Fibroblast of the aortic adventitia (primary cell): ENCODE measurements around the gene MEOX1. TPM values are rescaled to one million over a fixed set of nuclear protein-coding genes. Genes with fewer than 3 reads are reported as not detected.
A peak's percentile ranks its signal among the peaks of the same experiment; 100 is the strongest.

ENCODE experiments used
- DNase-seq: peaks from one replicate; pipeline ENCODE4 v3.0.0-alpha.2; 2010; ENCODE audit warnings: low read depth
- H3K4me3 ChIP-seq: 2 replicates; pipeline ENCODE4 v1.5.1; 2011; ENCODE audit warnings: low read depth, mild to moderate bottlenecking, control low read depth, low read length, moderate library complexity
- CTCF ChIP-seq: IDR thresholded peaks from 2 replicates; pipeline ENCODE4 v1.5.1; 2011; ENCODE audit warnings: mild to moderate bottlenecking, low read length, control low read depth, inconsistent platforms; ENCODE audit not compliant: insufficient read depth
- total RNA-seq: library from RNA; depleted of rRNA; stranded (reverse); fragments of >200 nt; gene quantifications from 2 replicates; pipeline ENCODE4 v1.2.3, GENCODE V29; 2012; ENCODE audit warnings: low replicate concordance

MEOX1 gene
- total RNA-seq, 1 donor, result not detected

GRCh38 chr17:43701318-43701743 is 39.6 kb upstream of the MEOX1 start:
- no peak overlapping the region for H3K4me3 ChIP-seq
- no peak for TF ChIP-seq CTCF
- DNase-seq, result no peak

DNA sequence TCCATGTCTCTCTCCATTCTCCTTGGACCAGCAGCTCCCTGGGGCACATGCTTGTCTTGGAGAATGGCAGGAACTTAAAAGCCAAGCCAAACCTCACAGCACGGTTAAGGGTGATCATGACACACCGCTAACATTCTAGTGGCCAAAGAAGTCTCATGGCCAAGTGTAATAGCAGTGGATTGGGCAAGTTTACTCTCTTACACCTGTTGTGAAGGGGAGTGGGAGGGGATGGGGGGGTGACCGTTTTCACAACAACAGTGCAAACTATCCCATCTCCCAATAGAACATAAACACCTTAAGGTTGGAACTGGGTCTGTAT is 37.7 kb upstream of the MEOX1 start:
- no peak overlapping the region for H3K4me3 ChIP-seq
- no peak for DNase-seq
- TF ChIP-seq CTCF, result no peak

GRCh38 chr17:43698678-43699437 is 37.1 kb upstream of the MEOX1 start:
- DNase-seq, result peak; percentile 48
- no peak for TF ChIP-seq CTCF

GRCh38 chr17:43697937-43698336 is 36.2 kb upstream of the MEOX1 start:
- no peak for TF ChIP-seq CTCF
- no peak overlapping the region for H3K4me3 ChIP-seq
- DNase-seq, result no peak

More at GRCh38 chr17:43698678-43699437, 37.1 kb upstream of the MEOX1 start:
- H3K4me3 ChIP-seq, result no peak overlapping the region

DNA sequence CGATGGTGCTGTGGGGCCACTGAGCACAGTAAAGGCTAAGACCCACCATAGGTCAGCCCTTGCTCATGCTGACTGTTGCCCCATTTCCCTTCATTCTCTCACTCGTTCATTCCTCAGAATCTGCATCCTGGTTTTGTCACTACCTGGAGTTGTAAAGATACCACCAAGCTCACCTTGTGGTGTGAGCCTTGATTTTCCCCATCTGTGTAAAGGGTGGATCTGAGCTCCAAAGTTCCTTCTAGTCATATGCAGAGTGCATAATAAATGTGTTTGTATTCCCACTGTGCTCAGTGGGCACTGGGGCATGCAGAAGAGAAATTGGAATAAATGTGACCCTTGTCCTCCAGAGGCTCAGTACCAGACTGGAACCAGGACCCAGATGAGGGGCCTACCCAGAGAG is 35.2 kb upstream of the MEOX1 start:
- H3K4me3 ChIP-seq, result no peak overlapping the region
- no peak for TF ChIP-seq CTCF
- DNase-seq, result no peak

- peak; percentile 81 for DNase-seq
- TF ChIP-seq CTCF, result peak; percentile 27
- no peak overlapping the region for H3K4me3 ChIP-seq
Observed at GRCh38 chr17:43695970-43696865, 34.5 kb upstream of the MEOX1 start.
